Epithelial cell of esophagus (primary cell): ENCODE measurements around the gene TREML1.

Experiments used
- DNase-seq: peaks from one replicate; pipeline ENCODE4 v3.0.0; 2010; ENCODE audit warnings: low read depth
- H3K4me3 ChIP-seq: 2 replicates; pipeline ENCODE4 v1.5.1; 2011; ENCODE audit warnings: mild to moderate bottlenecking, low read length, control low read depth
- TF ChIP-seq, protein P1 (sequence below): IDR thresholded peaks from 2 replicates; pipeline ENCODE4 v1.5.1; 2011; ENCODE audit warnings: low read depth, mild to moderate bottlenecking, low read length, control low read depth, inconsistent platforms; ENCODE audit not compliant: insufficient read depth; ENCODE audit errors: missing control alignments

TREML1 gene

DNA sequence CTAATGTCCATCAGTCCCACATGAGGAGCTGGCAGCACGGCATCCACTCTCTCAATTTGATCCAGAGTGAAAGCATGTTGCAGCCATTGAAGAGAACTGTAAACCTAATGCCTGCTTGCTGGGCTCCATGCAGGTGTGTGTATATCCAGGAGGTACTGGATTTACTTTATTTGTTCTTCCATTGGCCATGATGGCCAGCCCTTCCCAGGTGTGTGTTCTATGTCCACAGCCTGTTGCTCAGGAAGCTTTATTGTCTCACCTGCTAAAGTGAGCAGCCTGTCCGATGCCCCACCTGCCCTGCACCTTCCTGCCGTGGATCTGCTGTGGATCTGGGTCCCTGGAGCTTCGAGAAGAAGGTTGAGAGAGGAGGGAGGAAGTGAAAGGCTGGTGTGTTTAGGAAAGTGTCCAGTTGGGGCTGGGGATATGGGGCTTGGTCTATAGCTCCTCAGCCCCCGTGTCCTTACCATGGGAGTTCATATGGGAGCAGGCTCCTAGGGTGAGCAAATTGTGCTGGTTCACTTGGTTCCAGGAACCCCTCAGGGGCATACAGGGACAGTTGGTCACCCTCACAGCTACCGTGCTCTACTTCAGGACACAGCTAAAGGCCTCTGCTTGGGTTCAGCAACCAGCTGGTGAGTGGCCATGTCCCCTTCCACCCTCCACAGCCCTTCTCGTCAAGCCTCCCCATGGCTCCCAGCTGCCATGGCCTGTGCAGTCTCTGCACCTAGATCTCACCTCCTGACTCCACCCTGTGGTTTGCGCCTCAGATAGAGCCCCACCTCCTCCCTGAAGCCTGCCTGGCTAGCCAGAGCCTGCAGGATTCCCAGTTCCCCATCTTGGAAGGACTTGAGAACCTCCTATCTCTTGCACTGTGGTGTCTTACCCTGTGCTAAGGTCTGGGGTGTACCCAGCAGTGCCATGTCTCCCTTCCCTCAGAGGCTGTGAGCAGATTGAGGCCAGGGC is 34.1 kb upstream of the TREML1 start:
- no peak for DNase-seq
- H3K4me3 ChIP-seq: no peak overlapping the region
- TF ChIP-seq, protein P1, sequence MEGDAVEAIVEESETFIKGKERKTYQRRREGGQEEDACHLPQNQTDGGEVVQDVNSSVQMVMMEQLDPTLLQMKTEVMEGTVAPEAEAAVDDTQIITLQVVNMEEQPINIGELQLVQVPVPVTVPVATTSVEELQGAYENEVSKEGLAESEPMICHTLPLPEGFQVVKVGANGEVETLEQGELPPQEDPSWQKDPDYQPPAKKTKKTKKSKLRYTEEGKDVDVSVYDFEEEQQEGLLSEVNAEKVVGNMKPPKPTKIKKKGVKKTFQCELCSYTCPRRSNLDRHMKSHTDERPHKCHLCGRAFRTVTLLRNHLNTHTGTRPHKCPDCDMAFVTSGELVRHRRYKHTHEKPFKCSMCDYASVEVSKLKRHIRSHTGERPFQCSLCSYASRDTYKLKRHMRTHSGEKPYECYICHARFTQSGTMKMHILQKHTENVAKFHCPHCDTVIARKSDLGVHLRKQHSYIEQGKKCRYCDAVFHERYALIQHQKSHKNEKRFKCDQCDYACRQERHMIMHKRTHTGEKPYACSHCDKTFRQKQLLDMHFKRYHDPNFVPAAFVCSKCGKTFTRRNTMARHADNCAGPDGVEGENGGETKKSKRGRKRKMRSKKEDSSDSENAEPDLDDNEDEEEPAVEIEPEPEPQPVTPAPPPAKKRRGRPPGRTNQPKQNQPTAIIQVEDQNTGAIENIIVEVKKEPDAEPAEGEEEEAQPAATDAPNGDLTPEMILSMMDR: no peak

DNA sequence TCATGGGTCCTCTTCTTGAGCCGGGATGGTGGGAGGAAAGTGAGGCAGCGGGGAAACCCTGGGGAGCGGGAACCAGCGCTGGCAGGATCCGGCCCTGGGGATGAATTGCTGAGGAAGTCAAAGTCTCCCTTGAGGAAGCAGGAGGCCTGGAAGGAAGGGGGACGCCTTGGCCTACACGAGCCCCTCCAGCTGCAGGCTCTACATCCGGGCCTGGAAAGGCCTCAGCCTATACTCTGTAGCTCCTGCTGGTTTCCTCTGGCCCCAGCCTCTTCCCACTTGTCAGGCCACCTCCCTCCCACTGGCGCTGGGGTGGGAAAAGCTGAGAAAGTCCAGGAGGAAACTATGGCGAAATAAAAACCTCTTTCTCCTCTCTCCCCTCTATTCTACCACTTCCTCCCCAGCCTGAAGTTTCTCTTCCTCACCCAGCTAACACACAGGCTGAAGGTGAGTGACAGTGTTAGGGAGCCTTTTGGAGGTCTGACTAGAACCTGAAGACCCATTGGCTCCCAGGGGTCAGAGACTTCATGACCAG is 31.9 kb upstream of the TREML1 start:
- TF ChIP-seq, protein P1: no peak
- DNase-seq: no peak
- H3K4me3 ChIP-seq: no peak overlapping the region

DNA sequence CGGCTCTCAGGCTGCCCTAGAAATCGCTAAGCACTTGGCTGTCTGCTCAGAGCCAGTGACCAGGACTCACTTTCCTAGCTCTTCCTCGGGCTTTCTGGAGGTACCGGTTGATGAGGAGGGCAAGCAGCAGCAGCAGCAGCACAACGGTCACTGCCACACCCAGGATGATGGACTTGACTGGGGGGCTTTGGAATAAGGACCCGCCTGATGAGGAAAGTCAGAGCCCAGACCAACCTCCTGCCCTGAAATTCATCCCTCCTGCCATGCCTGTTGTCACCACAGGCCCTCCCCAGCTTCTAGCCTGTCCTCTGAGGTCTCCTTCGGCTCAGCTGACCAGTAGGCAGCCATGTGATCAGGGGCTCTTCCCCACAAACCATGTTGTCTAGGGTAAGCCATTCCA is 30.6 kb upstream of the TREML1 start:
- DNase-seq: no peak
- no peak overlapping the region for H3K4me3 ChIP-seq
- TF ChIP-seq, protein P1: no peak

DNA sequence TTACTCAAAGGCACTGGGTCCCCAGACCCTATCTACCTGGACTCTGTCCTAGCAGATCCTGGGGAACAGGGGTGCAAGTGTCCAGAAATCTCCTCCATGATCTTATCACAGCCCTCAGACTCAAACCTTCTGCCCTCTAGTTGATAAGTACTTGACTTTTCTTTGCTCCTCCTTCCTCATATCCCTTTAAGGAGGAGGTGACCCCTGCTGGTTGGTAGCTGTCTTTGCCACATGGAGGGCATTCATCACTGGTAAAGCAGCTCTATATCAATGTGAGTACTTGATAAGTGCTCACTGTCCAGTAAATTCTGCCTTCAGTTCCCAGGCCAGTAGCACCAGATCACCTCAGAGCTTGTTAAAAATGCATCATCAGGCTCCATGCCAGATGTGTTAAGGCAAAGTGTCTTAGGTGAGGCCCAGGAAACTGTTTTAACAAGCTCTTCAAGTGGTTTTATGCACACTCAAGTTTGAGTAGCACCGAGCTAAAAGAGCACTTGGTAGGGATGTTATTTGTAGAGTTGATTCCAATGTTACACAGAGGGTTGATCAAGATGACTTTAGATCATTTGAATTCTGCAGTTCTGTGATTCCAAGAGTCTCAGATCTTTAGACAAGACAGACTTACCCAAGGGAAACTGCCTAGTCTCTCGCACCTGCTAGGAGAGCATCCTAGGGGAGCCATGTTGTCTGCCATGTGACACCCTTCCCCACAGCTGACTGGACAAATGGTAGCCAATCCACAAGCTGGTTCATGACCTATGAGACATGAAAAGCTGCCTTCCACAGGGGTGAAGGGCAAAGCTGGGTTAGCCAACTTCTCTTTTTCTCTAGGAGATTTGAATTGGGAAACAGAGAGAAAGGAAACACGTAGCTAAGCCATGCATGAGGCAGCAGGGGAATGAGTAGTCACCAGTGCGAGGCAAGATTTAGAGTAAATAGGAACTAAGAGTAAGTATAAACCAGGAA is 28.2 kb upstream of the TREML1 start:
- DNase-seq: peak; percentile 83
- TF ChIP-seq, protein P1: peak; percentile 94
- no peak overlapping the region for H3K4me3 ChIP-seq

DNA sequence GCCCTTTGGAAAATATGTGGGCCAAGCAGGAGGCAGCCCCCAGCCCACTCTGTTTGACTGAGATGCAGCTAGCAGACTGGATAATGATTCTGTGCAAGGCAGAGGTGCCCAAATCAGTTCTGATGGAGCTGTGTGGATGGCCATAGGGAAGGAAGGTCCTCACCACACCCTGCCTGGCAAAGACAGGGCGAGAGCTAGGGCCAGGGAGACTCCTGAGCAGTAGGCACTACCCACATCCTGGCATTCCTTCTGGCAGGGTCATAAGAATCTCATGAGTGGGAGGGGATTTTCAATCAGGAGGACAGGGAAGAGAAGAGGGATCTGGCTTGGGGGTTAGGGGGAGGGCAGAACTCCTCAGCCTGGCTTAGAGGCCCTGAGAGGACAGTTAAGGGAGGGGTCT is 27.4 kb upstream of the TREML1 start:
- DNase-seq: peak; percentile 36
- H3K4me3 ChIP-seq: no peak overlapping the region
- TF ChIP-seq, protein P1: no peak

DNA sequence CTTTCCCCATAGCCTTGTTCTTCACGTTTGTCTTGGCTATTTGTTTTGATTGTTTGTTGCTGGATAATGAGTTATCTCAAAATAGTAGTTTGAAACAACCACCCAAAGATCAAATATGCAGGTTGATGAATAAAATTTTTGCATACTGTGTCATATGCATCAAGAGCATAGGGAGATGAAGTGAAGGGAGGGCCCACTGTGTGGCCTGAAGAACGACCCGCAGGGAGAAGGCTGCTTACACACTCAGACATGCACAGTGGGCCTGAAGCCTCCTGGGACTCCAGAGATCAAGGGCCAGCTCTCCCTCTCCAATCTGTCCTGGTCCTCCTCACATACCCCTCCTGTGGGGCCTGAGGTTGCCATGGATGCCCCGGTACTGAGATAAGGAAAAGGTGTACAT is 25.0 kb upstream of the TREML1 start:
- no peak overlapping the region for H3K4me3 ChIP-seq
- no peak for DNase-seq
- TF ChIP-seq, protein P1: no peak
